ENCODE measurements around the gene RANGRF.
A peak's percentile ranks its signal among the peaks of the same experiment; 100 is the strongest.

The RANGRF gene

GRCh38 chr17:8314797-8315763, 26.6 kb downstream of the RANGRF start:
- no peak for DNase-seq

GRCh38 chr17:8315764-8316217, 27.3 kb downstream of the RANGRF start:
- no peak for DNase-seq

GRCh38 chr17:8318010-8318935, 29.8 kb downstream of the RANGRF start:
- no peak for DNase-seq

GRCh38 chr17:8320262-8320661, 31.8 kb downstream of the RANGRF start:
- no peak for DNase-seq

GRCh38 chr17:8320990-8321389, 32.5 kb downstream of the RANGRF start:
- no peak for DNase-seq

- no peak for DNase-seq
These were observed 33.6 kb downstream of the RANGRF start for GRCh38 chr17:8322061-8322460.

GRCh38 chr17:8324132-8324531, 35.7 kb downstream of the RANGRF start:
- DNase-seq, result no peak

DNA sequence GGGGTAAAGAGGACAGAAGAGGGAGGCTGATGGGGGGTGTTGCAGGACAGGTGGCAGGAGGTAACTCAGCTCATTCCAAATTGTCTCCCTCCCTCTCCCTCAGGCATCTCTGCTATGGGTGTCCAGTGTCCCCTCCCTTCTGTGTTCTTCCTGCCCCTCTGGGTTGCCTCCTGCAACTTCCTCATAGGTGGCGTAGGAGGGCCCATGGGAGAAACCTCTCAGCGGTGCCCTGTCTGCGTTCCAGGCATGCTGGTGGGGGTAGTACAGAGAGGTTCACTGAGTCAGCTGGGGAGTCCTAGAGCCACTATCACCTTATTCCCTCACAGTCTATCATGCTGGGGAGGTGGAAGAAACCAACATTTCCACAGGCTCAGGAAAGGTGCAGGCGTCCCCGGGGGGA, 36.5 kb downstream of the RANGRF start:
- DNase-seq, result no peak

- peak; percentile 75 for DNase-seq
These were observed 38.2 kb downstream of the RANGRF start for GRCh38 chr17:8326511-8327302.

GRCh38 chr17:8327303-8327649, 38.8 kb downstream of the RANGRF start:
- DNase-seq, result peak; percentile 40

DNA sequence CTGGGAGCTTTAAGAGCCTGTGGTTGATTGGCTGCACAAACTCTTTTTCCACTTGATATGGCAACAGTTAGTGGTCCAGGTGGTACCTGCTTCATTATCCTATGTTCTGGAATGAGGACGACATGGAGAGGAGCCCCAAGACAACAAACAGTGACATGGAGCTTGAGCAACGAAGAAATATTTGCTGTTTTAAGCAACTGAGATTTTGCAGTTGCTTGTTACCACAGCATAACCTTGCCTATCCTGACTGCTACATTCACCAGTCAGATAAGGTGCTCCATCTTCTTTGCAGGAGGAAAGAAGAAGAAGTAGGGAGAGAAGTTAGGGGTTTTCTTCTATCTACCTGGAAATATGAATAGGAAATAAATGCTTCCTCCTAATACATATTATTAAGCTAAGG, 43.7 kb downstream of the RANGRF start:
- no peak for DNase-seq

DNA sequence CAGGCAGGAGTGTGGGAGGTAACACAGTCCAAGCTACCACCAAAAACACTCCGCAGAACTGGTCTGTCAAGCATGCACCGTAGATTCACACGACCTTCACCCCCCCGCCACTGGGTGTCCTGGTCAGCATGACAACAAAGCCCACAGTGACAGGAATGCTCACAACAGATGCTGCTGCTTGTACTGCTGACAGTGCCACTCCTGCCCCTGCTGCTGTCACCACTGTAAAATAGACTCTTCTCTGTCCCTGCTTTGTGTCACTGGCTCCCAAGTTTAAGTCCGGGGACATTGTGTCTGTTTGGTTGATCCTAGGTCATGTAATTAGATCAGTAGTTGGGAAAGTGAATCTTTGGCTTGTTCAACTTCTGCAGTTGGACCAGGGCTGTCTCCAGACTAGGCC, 44.2 kb downstream of the RANGRF start:
- no peak for DNase-seq

- no peak for DNase-seq
These were observed 44.8 kb downstream of the RANGRF start for GRCh38 chr17:8333281-8333680.

DNA sequence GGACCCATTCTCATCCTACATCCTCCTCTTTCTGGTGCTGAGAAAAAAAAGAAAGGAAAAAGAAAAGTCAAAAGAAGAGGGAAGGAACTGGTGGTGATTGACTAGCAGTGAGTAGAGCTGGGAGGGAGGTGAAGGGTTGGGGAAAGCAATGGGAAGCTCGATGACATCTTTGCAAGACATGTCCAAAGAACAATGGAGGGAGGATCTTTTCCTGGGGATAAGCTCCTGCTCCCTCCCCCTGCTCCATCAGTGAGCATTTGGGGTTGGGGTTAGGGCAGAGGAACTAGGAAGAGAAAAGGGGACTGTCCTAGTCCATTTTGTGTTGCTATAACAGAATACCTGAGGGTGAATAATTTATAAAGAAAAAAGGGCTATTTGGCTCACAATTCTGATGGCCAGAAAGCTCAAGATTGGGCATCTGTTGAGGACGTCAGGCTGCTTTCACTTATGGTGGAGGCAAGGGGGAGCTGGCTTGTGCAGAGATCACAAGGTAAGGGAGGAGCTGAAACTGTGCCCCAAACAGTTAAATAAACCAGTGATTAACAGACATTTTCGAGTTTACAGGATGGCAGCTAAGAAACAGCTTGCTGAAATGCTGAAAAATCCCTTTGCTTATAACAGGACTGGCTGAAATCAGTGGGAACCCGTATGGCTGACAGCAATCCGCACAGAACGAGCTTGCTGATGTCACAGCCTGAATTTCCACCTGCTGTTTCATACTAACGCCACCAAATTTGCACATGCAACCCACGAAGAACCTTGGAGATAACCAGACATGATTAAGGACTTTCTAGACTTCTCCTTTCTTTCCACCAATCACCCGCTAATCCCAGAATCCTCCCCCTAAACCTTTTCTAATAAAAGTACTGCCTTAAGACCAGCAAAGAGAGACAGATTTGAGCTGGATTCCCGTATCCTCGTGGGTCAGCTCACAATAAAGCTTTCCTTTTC, 49.6 kb downstream of the RANGRF start:
- no peak for DNase-seq

DNA sequence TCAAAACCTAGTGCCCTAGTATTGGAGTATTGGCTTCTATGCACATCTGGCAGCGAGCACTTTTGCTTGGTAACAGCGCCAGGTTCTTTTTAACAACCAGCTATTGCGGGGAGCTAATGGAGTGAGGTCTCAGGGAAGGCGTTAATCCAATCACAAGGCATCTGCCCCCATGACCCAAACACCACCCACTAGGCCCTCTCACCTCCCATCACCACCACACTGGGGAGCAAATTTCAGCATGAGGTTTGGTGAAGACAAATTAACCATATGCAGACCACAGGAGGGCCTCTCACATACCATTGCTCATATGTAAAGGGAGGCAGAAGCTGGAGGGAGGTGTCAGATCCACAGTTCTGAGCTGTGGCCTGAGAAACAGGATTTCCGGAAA, 50.3 kb downstream of the RANGRF start:
- DNase-seq, result no peak

DNA sequence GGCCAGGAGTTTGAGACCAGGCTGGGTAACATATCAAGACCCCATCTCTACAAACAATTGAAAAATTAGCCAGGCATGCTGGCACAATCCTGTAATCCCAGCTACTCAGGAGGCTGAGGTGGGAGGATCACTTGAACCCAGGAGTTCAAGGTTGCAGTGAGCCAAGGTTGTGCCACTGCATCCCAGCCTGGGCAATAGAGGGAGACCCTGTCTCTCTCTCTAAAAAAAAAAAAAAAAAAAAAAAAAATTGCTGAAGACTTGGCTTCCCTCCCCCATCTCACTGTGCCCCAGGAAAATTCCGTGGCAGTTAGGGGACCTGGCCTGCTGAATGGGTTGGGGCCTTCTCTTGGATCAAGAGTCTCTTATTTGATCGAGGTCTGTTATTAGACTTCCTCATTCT, 51.1 kb downstream of the RANGRF start, which contains the start of gene ODF4:
TSS of gene ODF4 (plus strand) at position 301 of the 400 bp plus-strand sequence. CDS start 212 bp downstream, outside the sequence.
- DNase-seq, result no peak
